OCI-LY7 (cell line): ENCODE measurements around the gene ASPRV1. TPM values are rescaled to one million over a fixed set of nuclear protein-coding genes. Genes with fewer than 3 reads are reported as not detected.

Experiments used
- BruUV-seq: library from RNA; stranded (reverse); fragments of 400-500 nt; replicated peaks from 2 replicates; lab custom pipeline; 2021; lab: Mats Ljungman, UMichigan
- CTCF ChIA-PET: fragments of 300-600 bp; sonication (Branson Sonifier 250); formaldehyde crosslinking; loops from one replicate; lab custom pipeline; 2022; ENCODE audit warnings: antibody characterized with exemption; ENCODE audit not compliant: unreplicated experiment; lab: Charles Lee
- POLR2A ChIA-PET: fragments of 300-600 bp; sonication (Branson Sonifier 250); formaldehyde crosslinking; loops from one replicate; lab custom pipeline; 2022; ENCODE audit warnings: antibody characterized with exemption; lab: Charles Lee
- DNase-seq: peaks from one replicate; pipeline ENCODE4 v3.0.0-alpha.2; 2015; ENCODE audit warnings: low spot score
- H2AFZ ChIP-seq: fragments of 200-600 bp; sonication (generic), shearing (Covaris generic); 2 replicates; pipeline ENCODE4 v1.6.1; 2014; ENCODE audit warnings: mild to moderate bottlenecking, antibody characterized with exemption, low read length, moderate library complexity
- H3K27ac ChIP-seq: fragments of 200-600 bp; sonication (generic); 2 replicates; pipeline ENCODE4 v1.5.1; 2014; ENCODE audit warnings: mixed run types, low read depth, mild to moderate bottlenecking, moderate library complexity, low read length, inconsistent platforms; ENCODE audit not compliant: poor library complexity, severe bottlenecking
- H3K36me3 ChIP-seq: fragments of 200-600 bp; sonication (generic); 2 replicates; pipeline ENCODE4 v1.6.1; 2014; ENCODE audit warnings: mild to moderate bottlenecking, antibody characterized with exemption, low read length, moderate library complexity, mixed read lengths; ENCODE audit not compliant: insufficient read depth
- H3K4me1 ChIP-seq: fragments of 200-600 bp; sonication (generic); 2 replicates; pipeline ENCODE4 v1.5.1; 2014; ENCODE audit warnings: mild to moderate bottlenecking, low read length; ENCODE audit not compliant: insufficient read depth, poor library complexity, severe bottlenecking
- H3K4me2 ChIP-seq: fragments of 200-600 bp; sonication (generic); 2 replicates; pipeline ENCODE4 v1.6.1; 2014; ENCODE audit warnings: mild to moderate bottlenecking, low read length
- H3K4me3 ChIP-seq: fragments of 200-600 bp; sonication (generic); 2 replicates; pipeline ENCODE4 v1.5.1; 2014; ENCODE audit warnings: mild to moderate bottlenecking, low read depth, low read length; ENCODE audit not compliant: poor library complexity, severe bottlenecking
- H3K79me2 ChIP-seq: fragments of 200-600 bp; sonication (generic); 2 replicates; pipeline ENCODE4 v1.6.1; 2016; ENCODE audit warnings: low read depth, mild to moderate bottlenecking, low read length, moderate library complexity, mixed read lengths; ENCODE audit not compliant: insufficient read depth
- H3K9me2 ChIP-seq: fragments of 200-600 bp; sonication (generic); 2 replicates; pipeline ENCODE4 v1.6.1; 2016; ENCODE audit warnings: mild to moderate bottlenecking, low read length, mixed read lengths; ENCODE audit not compliant: insufficient read depth
- H3K9me3 ChIP-seq: fragments of 200-600 bp; sonication (generic); 2 replicates; pipeline ENCODE4 v1.6.1; 2014; ENCODE audit warnings: mild to moderate bottlenecking, mixed run types, low read length, mixed read lengths
- H4K20me1 ChIP-seq: fragments of 200-600 bp; sonication (generic); 2 replicates; pipeline ENCODE4 v1.6.1; 2014; ENCODE audit warnings: mild to moderate bottlenecking, antibody characterized with exemption, low read length, moderate library complexity, mixed read lengths; ENCODE audit not compliant: insufficient read depth
- EZH2phosphoT487 ChIP-seq: fragments of 200-600 bp; sonication (generic); IDR thresholded peaks from 2 replicates; pipeline ENCODE4 v1.6.1; 2018; ENCODE audit warnings: low read depth, borderline replicate concordance, mild to moderate bottlenecking, mixed run types, antibody characterized with exemption, low read length, moderate library complexity, mixed read lengths
- intact Hi-C: fragments of 100-400 bp; cut with micrococcal nuclease; formaldehyde crosslinking; loops from one replicate; pipeline ENCODE4 v1.10.0; 2022; ENCODE audit not compliant: unreplicated experiment
- total RNA-seq, 2 experiments: library from RNA; depleted of rRNA in 1 of 2; stranded (reverse); fragments of >200 nt in 1 of 2; shearing (Covaris generic) in 1 of 2; gene quantifications; 2 replicates each; pipeline ENCODE4 v1.2.3, GENCODE V29; 2014 to 2022
- TF ChIP-seq, protein P1 (sequence below): fragments of 200-600 bp; sonication (generic); conservative IDR thresholded peaks from 2 replicates; pipeline ENCODE4 v1.5.1; 2014; ENCODE audit warnings: mild to moderate bottlenecking, antibody characterized with exemption, low read length, moderate library complexity, mixed read lengths

ASPRV1 gene
- total RNA-seq, 2 experiments from 2014 or later = 1.3 to 1.4 TPM

DNA sequence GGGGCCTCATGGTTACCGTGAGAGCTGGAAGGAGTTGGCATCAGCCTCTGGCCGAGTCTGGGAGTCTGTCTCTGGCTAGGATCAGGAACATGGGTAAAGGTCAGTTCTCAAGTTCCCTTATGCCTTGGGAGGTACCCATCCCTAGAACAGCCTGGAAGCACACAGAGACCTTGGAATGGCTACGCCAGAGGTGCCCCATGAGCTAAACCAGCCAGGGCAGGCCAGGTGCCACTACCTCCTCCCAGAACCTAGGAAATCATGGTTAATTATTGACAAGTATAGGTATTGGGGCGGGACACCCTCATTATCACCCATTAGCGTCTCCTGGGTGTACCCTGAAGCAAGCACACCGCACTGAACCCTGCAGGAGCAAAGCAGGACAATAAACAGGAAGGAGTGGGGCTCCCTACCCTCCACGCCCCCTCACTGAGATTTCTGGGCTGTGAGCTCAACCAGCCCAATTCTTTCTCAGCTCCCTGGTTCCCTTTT, 3.0 kb upstream of the ASPRV1 start:
- H3K4me3 ChIP-seq = no peak overlapping the region
- H3K27ac ChIP-seq = no peak overlapping the region
- no peaks in the 10 kb centered on the region for H3K9me3 ChIP-seq
- DNase-seq = no peak
- no peak overlapping the region for H3K4me2 ChIP-seq
- no peaks in the 10 kb centered on the region for H3K9me2 ChIP-seq
- no peaks in the 10 kb centered on the region for H3K36me3 ChIP-seq
- intact Hi-C loops = no loop called here
- BruUV-seq = no TSS peak
- ChIA-PET POLR2A (no interaction called here), CTCF (no interaction called here)
- H4K20me1 ChIP-seq = no peaks in the 10 kb centered on the region
- H3K79me2 ChIP-seq = no peaks in the 10 kb centered on the region
- no peaks in the 10 kb centered on the region for H3K4me1 ChIP-seq
- TF ChIP-seq, protein P1, sequence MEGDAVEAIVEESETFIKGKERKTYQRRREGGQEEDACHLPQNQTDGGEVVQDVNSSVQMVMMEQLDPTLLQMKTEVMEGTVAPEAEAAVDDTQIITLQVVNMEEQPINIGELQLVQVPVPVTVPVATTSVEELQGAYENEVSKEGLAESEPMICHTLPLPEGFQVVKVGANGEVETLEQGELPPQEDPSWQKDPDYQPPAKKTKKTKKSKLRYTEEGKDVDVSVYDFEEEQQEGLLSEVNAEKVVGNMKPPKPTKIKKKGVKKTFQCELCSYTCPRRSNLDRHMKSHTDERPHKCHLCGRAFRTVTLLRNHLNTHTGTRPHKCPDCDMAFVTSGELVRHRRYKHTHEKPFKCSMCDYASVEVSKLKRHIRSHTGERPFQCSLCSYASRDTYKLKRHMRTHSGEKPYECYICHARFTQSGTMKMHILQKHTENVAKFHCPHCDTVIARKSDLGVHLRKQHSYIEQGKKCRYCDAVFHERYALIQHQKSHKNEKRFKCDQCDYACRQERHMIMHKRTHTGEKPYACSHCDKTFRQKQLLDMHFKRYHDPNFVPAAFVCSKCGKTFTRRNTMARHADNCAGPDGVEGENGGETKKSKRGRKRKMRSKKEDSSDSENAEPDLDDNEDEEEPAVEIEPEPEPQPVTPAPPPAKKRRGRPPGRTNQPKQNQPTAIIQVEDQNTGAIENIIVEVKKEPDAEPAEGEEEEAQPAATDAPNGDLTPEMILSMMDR = no peak
- no peak for TF ChIP-seq EZH2phosphoT487
- H2AFZ ChIP-seq = no peak overlapping the region

GRCh38 chr2:69962986-69963730, 1.7 kb upstream of the ASPRV1 start:
- TF ChIP-seq EZH2phosphoT487 = no peak
- TF ChIP-seq, protein P1 = no peak
- CTCF ChIA-PET = no interaction called here
- Histone ChIP-seq H4K20me1 (no peaks in the 10 kb centered on the region), H3K79me2 (no peaks in the 10 kb centered on the region), H3K4me3 (no peak overlapping the region), H3K9me3 (no peaks in the 10 kb centered on the region), H3K4me1 (no peaks in the 10 kb centered on the region), H3K27ac (no peak overlapping the region), H3K36me3 (no peaks in the 10 kb centered on the region), H3K9me2 (no peaks in the 10 kb centered on the region), H2AFZ (no peak overlapping the region), H3K4me2 (no peak overlapping the region)
- POLR2A ChIA-PET = no interaction called here
- no TSS peak for BruUV-seq
- DNase-seq = no peak
- intact Hi-C loops = no loop called here

GRCh38 chr2:69960821-69961220, 610 bp downstream of the ASPRV1 start:
- POLR2A ChIA-PET = no interaction called here
- Histone ChIP-seq H3K79me2 (no peaks in the 10 kb centered on the region), H3K4me3 (no peak overlapping the region), H3K36me3 (no peaks in the 10 kb centered on the region), H3K4me2 (no peak overlapping the region), H2AFZ (no peak overlapping the region), H4K20me1 (no peaks in the 10 kb centered on the region), H3K27ac (no peak overlapping the region), H3K9me3 (no peaks in the 10 kb centered on the region), H3K9me2 (no peaks in the 10 kb centered on the region), H3K4me1 (no peaks in the 10 kb centered on the region)
- no TSS peak for BruUV-seq
- intact Hi-C loops = no loop called here
- no peak for DNase-seq
- CTCF ChIA-PET = no interaction called here
- no peak for TF ChIP-seq EZH2phosphoT487
- TF ChIP-seq, protein P1 = no peak
